NOMO-1 treated with DMSO at 0.1 percent for 48 hours (cell line): ENCODE measurements around the gene PLA2G2C.
A peak's percentile ranks its signal among the peaks of the same experiment; 100 is the strongest.
"Not testable (repeated sequence)": the region's sequence is repeated elsewhere in the genome, so short reads cannot be mapped to it uniquely, and the experiment has no call there.

Source experiments
- DNase-seq: peaks from one replicate; lab custom pipeline; 2025; ENCODE audit not compliant: unreplicated experiment; lab: John Stamatoyannopoulos, UW

Gene PLA2G2C, protein sequence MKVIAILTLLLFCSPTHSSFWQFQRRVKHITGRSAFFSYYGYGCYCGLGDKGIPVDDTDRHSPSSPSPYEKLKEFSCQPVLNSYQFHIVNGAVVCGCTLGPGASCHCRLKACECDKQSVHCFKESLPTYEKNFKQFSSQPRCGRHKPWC

GRCh38 chr1:20185834-20186782 is at the start of gene PLA2G2C, which contains the start of gene UBXN10:
Gene PLA2G2C, minus strand, starts transcription at chr1:20186518. Its CDS starts 9,155 bp downstream, at chr1:20177363.
Gene UBXN10, plus strand, starts transcription at chr1:20186096. Its CDS starts 4,466 bp downstream, at chr1:20190562.
- DNase-seq = no peak

DNA sequence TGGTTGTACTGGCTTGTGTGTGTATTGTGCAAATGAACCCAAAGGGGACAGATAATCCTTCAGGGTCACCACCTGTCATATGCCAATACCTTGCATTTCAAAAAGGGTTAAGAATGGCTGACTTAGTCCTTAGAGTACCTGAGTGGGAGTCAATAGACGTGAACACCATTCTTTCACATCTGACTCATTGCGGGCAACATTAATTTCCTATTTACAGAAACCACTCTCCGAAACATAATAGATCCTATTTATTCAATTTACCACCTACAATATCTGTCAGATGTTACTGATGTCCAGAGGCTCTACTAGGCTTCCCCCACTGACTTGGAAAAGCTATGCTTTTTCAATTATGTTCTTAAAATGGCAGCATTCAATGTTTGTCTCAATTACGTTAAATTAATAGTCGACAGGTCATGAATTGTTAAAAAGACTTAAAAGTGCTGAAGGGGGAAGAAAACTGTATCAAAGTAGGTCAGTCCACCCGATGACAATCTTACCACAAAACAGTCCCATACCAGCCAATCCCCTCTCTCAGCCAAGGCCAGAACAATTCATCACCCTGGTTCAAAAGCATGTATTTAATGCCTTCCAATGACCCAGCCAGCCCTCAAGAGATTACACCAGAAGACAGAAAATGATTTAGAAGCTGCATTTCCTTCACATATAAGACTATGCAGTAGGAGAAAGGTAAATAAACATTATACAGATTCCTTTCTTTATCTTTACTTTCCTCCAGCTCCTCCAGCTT is 48.6 kb upstream of the PLA2G2C start:
- DNase-seq = no peak

DNA sequence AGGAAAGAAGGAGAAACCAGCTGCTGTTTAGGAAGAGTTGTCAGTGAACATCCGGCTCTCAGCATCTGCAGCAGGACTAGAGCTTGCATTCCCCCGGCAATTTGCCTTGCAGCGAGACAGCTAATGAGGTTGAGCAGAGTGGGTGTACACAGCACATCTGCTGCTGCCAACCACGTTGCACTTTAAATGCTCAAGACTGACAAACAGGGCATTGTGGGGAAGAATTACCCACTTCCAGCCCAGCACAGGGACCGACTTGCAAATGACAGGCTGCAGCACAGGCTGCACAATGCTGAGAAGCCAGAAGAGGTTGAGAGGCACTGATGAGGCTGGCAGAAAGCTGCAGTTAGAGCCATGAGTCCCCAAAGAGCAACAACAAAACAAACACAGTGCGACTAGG is 47.5 kb upstream of the PLA2G2C start:
- DNase-seq = no peak

- DNase-seq = peak; percentile 29
Measured at GRCh38 chr1:20233394-20233793, 47.1 kb upstream of the PLA2G2C start.

- DNase-seq = not testable (repeated sequence)
Measured at GRCh38 chr1:20232564-20232963, 46.2 kb upstream of the PLA2G2C start.

DNA sequence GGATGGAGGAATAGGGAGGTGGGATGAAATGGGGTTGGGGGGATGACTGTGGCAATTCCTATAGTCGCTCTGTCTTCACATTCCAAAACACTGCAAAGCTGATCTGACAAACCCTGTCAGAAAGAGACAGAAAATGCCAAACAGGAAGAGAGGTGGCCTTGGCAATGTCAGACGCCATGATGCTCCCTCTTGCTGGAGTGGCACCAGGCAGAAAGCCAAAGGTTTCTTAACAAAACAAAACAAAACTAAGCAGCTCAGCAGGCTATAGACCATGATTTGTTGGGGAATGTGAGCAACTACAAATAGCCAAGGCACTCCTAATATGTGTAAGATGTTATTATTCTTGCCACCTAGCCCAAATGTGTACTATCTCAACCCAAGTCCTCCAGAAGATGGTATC is 42.9 kb upstream of the PLA2G2C start:
- DNase-seq = no peak

- DNase-seq = no peak
Measured at GRCh38 chr1:20228314-20228825, 42.1 kb upstream of the PLA2G2C start.

- no peak for DNase-seq
Measured at GRCh38 chr1:20227704-20228103, 41.4 kb upstream of the PLA2G2C start.

GRCh38 chr1:20224546-20224945 is 38.2 kb upstream of the PLA2G2C start:
- DNase-seq = no peak

DNA sequence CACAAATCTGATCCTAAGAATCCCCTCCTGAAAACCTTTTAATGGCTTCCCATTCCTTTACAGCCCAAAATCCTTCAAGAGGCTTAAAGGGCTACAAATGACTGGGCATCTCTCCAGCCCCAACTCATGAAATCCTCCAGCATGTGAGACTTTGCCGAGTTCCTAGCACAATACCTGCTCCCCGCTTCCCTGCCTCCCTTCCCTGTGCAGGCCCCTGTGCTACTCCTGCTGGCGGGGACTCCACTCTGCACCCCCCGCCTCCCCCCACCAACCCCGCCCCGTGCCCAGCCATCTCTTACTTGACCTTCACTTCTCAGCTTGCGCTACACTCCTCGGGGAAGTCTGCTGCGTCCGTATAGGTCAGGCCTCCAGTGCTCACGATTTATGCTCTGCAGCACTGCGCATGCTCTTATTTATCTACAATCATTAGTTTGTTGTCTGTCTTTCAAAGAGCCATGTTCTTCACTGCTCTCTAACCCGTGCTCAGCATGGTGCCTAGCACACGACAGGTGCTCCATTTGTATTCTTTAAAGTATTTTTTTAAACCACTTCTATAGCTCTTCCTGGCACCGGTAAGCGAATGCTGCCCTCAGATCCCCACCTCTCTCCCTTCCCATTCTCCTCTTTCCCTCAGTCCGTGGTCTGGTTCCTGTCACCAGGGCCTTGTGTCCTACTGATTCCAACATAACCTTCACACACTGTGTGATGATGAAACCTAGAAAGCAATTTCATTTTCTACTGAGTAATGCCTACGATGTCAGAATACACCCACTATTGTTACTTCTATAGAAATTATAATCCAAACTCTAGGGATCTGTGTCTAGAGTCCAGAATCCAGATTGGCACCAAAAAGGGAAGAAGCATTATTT is 37.5 kb upstream of the PLA2G2C start:
- DNase-seq = no peak

- DNase-seq = peak; percentile 89
Measured at GRCh38 chr1:20223106-20223505, 36.8 kb upstream of the PLA2G2C start.

- no peak for DNase-seq
Measured at GRCh38 chr1:20220036-20220435, 33.7 kb upstream of the PLA2G2C start.

DNA sequence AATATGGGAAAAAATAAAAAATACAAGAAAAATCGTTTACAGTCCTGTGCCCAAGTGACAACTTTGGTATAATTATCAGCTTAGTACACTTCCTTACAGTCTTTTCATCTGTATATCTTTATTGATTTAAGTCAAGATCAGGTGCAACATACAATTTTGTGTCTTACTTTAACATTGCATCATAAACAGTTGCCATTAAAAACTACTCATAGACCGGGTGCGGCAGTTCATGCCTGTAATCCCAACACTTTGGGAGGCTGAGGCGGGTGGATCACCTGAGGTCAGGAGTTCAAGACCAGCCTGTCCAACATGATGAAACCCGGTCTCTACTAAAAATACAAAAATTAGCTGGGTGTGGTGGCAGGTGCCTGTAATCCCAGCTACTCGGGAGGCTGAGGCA is 32.7 kb upstream of the PLA2G2C start:
- DNase-seq = not testable (repeated sequence)

- DNase-seq = peak; percentile 33
Measured at GRCh38 chr1:20216574-20216973, 30.3 kb upstream of the PLA2G2C start.

GRCh38 chr1:20215716-20216115 is 29.4 kb upstream of the PLA2G2C start:
- no peak for DNase-seq

DNA sequence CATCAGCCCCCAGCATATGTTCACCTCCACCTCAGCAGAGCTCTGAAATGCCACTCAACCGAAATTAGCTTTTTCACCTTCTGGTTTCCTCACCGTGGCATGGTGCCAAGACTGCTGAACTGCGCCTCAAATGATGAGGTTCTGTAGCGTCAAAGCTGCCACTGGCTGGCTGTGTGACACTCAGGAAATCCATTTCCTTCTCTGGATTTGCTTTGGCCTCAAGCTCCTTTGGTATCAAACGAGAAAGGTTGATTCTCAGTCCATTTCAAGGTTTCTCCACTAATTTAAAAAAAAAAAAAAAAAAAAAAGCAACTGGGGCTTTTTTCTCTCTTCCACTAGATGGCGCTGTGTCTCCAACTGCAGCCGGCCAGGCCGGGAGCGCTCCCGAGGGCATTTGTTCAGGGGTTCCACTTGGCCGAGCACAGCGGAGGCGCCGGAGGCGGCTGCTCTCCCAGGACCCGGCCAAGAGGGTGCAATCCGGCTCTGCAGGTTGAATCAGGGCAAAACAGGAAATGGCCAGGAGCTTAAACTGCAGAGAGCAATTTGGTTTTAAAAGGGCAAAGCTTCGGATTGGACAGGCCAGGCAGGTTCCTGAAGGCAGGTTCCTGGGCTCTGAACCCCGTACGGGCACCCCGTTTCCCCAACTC is 26.5 kb upstream of the PLA2G2C start:
- peak; percentile 49 for DNase-seq

- no peak for DNase-seq
Measured at GRCh38 chr1:20212085-20212684, 25.9 kb upstream of the PLA2G2C start.

DNA sequence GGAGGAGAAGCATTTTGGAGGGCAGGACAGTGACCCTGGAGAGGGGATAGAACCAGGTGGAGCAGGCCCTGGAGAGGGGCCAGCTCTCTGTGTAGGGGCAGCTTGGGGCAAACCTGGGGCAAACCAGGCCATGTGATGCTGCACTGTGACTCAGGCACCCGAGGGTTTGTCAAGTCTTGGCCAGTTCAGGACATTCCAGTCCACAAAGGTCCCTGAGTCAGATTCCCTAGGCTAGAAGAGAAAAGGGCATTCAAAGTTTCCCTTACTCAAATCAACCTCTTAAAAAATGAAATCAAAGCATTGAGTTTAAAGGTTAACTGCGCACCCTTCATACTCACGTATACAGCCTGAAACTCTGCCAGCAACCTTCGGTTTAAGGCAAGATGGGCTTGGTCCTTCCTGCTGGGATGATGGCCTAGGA is 25.2 kb upstream of the PLA2G2C start:
- DNase-seq = no peak

DNA sequence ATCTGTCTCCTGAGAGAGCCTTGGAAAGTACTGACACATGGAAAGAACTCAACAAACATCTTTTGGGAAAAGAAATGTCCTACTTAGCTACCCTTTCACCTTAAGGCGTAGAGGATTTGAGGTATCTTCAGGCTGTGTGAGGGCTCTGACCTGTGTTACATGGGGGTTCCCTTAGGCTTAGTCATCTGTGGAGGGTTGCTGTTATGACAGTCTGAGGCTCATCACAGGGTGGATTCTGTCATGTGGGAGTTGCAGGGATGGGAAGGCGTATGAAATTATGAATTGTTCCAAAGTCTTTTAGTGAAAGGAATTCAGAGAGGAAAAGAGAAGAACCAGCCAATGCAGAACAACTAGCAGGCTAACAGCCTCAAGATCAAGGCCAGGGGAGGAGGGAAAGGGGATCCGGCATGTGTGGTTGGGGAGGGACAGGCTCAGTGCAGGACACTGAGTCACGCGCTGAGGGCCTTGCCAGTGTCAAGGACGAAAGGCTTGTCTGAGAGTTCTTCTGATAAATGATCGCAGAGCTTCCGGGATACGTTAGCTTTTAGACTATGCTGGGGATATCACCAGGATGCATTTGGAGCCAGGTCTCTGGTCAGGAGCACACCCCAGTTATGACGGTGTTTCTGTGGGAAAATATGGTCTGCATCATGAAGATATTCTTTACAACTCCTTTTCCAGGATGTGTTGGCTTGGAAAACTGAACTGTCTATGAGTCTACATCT is 24.6 kb upstream of the PLA2G2C start:
- DNase-seq = no peak
